HL-60 (cell line): ENCODE results near the gene TOX2.

Experiments
- DNase-seq, 2 experiments: peaks; one replicate each; pipeline ENCODE4 v3.0.0-alpha.2; 2010 to 2020; ENCODE audit warnings: low read depth in 1 of 2, low spot score in 1 of 2
- H3K27ac ChIP-seq: fragments of 250-450 bp; sonication (Bioruptor Pico); replicated peaks from 2 replicates; pipeline ENCODE4 v1.5.1; 2020; ENCODE audit warnings: mild to moderate bottlenecking, moderate library complexity
- H3K27me3 ChIP-seq: fragments of 250-450 bp; sonication (Bioruptor Pico); 2 replicates; pipeline ENCODE4 v1.5.1; 2021; ENCODE audit warnings: mild to moderate bottlenecking, moderate library complexity; ENCODE audit not compliant: insufficient read depth, poor library complexity, severe bottlenecking
- H3K4me3 ChIP-seq: replicated peaks from 2 replicates; pipeline ENCODE4 v1.5.1; 2011; ENCODE audit warnings: mild to moderate bottlenecking, control low read depth, low read length; ENCODE audit not compliant: insufficient read depth
- GABPA ChIP-seq: IDR thresholded peaks from 2 replicates; pipeline ENCODE4 v1.6.1; 2012; ENCODE audit warnings: low read depth
- POLR2AphosphoS5 ChIP-seq: IDR thresholded peaks from 2 replicates; pipeline ENCODE4 v1.6.1; 2012; ENCODE audit warnings: low read depth
- REST ChIP-seq: IDR thresholded peaks from 2 replicates; pipeline ENCODE4 v1.6.1; 2012; ENCODE audit warnings: low read depth; ENCODE audit not compliant: insufficient replicate concordance
- SPI1 ChIP-seq: IDR thresholded peaks from 2 replicates; pipeline ENCODE4 v1.6.1; 2012; ENCODE audit warnings: low read depth, mild to moderate bottlenecking, borderline replicate concordance
- TF ChIP-seq, protein P1 (sequence below): IDR thresholded peaks from one replicate; pipeline ENCODE4 v1.5.1; 2011; ENCODE audit warnings: low read length, control low read depth, inconsistent platforms; ENCODE audit not compliant: insufficient read depth

The TOX2 gene

GRCh38 chr20:43903953-43904826, 10.5 kb upstream of the TOX2 start:
- DNase-seq, result no peak
- Histone ChIP-seq H3K27me3 (no peaks in the 10 kb centered on the region), H3K4me3 (no peak overlapping the region), H3K27ac (no peak overlapping the region)
- no peak for TF ChIP-seq POLR2AphosphoS5
- no peak for TF ChIP-seq SPI1
- TF ChIP-seq REST, result no peak
- TF ChIP-seq, protein P1, sequence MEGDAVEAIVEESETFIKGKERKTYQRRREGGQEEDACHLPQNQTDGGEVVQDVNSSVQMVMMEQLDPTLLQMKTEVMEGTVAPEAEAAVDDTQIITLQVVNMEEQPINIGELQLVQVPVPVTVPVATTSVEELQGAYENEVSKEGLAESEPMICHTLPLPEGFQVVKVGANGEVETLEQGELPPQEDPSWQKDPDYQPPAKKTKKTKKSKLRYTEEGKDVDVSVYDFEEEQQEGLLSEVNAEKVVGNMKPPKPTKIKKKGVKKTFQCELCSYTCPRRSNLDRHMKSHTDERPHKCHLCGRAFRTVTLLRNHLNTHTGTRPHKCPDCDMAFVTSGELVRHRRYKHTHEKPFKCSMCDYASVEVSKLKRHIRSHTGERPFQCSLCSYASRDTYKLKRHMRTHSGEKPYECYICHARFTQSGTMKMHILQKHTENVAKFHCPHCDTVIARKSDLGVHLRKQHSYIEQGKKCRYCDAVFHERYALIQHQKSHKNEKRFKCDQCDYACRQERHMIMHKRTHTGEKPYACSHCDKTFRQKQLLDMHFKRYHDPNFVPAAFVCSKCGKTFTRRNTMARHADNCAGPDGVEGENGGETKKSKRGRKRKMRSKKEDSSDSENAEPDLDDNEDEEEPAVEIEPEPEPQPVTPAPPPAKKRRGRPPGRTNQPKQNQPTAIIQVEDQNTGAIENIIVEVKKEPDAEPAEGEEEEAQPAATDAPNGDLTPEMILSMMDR, result no peak
- no peak for TF ChIP-seq GABPA

GRCh38 chr20:43904827-43905177, 9.8 kb upstream of the TOX2 start:
- no peak overlapping the region for H3K27ac ChIP-seq
- TF ChIP-seq SPI1 (no peak), POLR2AphosphoS5 (no peak), REST (no peak), GABPA (no peak)
- TF ChIP-seq, protein P1, result no peak
- no peaks in the 10 kb centered on the region for H3K27me3 ChIP-seq
- no peak for DNase-seq
- no peak overlapping the region for H3K4me3 ChIP-seq

- Histone ChIP-seq H3K27me3 (no peaks in the 10 kb centered on the region), H3K27ac (no peak overlapping the region), H3K4me3 (no peak overlapping the region)
- no peak for TF ChIP-seq SPI1
- TF ChIP-seq, protein P1, result no peak
- no peak for TF ChIP-seq POLR2AphosphoS5
- no peak for TF ChIP-seq GABPA
- no peak for TF ChIP-seq REST
- no peak for DNase-seq
Measured at GRCh38 chr20:43906505-43907034, 8.1 kb upstream of the TOX2 start.
